ENCODE results near the gene KRT24. TPM values are rescaled to one million over a fixed set of nuclear protein-coding genes. Genes with fewer than 3 reads are reported as not detected.

KRT24 gene
- total RNA-seq, 1 experiment from 2014 or later = not detected

- no TSS peak for BruUV-seq (replicated peaks)
- Histone ChIP-seq H3K9me3 (ENCODE audit: control insufficient read depth, insufficient read depth, low read depth, low read length) (no peaks in the 10 kb centered on the region), H3K27me3 (ENCODE audit: control insufficient read depth, insufficient read depth, low read length) (peaks cover 11% of the 10 kb centered on the region), H3K4me3 (ENCODE audit: low read depth in 2 of 2, low read length in 2 of 2) (no peak overlapping the region), H3K27ac (ENCODE audit: low read length) (no peak overlapping the region), H3K36me3 (ENCODE audit: control insufficient read depth, insufficient read depth, low read length) (no peaks in the 10 kb centered on the region), H3K4me1 (ENCODE audit: control insufficient read depth, insufficient read depth, low read length) (0 out of 2 replicates have a peak, but pooled peaks cover 3% of the 10 kb centered on the region)
- in situ Hi-C loops (cut with HindIII; ENCODE audit: low pct_unique_long_range_greater_than_20kb, low sequenced_read_pairs) = no loop called here
- POLR2A ChIA-PET = interaction anchor here (0.7 kb wide), 1 partner anchor 11 kb away, joined by 3 read pairs; no protein-coding TSS in a partner anchor
- intact Hi-C loops (cut with micrococcal nuclease; ENCODE audit: unreplicated experiment) = no loop called here
- CTCF ChIA-PET = no interaction called here
- TF ChIP-seq SIN3A (IDR thresholded peaks at IDR 0.05; ENCODE audit: borderline replicate concordance, insufficient read depth, low read depth, low read length) (no peak), TCF7L2 (IDR thresholded peaks at IDR 0.05; ENCODE audit: low read depth, low read length) (no peak), REST (IDR thresholded peaks at IDR 0.05; ENCODE audit: insufficient read depth in 1 of 2, low read depth in 2 of 2, low read length in 1 of 2) (no peak), POLR2AphosphoS5 (IDR thresholded peaks at IDR 0.05; ENCODE audit: low read depth, low read length) (no peak), CTCF (IDR thresholded peaks at IDR 0.05) (no peak)
- ATAC-seq (no peak), DNase-seq (ENCODE audit: low read depth, low spot score) (no peak)
These were observed 43.6 kb downstream of the KRT24 start for GRCh38 chr17:40659911-40660310.

GRCh38 chr17:40658396-40658795 is 45.2 kb downstream of the KRT24 start:
- intact Hi-C loops (cut with micrococcal nuclease; ENCODE audit: unreplicated experiment) = no loop called here
- no peak for ATAC-seq
- in situ Hi-C loops (cut with HindIII; ENCODE audit: low pct_unique_long_range_greater_than_20kb, low sequenced_read_pairs) = no loop called here
- no peak for DNase-seq (ENCODE audit: low read depth, low spot score)
- TF ChIP-seq POLR2AphosphoS5 (IDR thresholded peaks at IDR 0.05; ENCODE audit: low read depth, low read length) (no peak), SIN3A (IDR thresholded peaks at IDR 0.05; ENCODE audit: borderline replicate concordance, insufficient read depth, low read depth, low read length) (no peak), TCF7L2 (IDR thresholded peaks at IDR 0.05; ENCODE audit: low read depth, low read length) (no peak), CTCF (IDR thresholded peaks at IDR 0.05) (no peak), REST (IDR thresholded peaks at IDR 0.05; ENCODE audit: insufficient read depth in 1 of 2, low read depth in 2 of 2, low read length in 1 of 2) (no peak)
- H3K27me3 ChIP-seq (ENCODE audit: control insufficient read depth, insufficient read depth, low read length) = no peaks in the 10 kb centered on the region
- no peaks in the 10 kb centered on the region for H3K36me3 ChIP-seq (ENCODE audit: control insufficient read depth, insufficient read depth, low read length)
- no peak overlapping the region for H3K4me3 ChIP-seq (ENCODE audit: low read depth in 2 of 2, low read length in 2 of 2)
- no peaks in the 10 kb centered on the region for H3K9me3 ChIP-seq (ENCODE audit: control insufficient read depth, insufficient read depth, low read depth, low read length)
- ChIA-PET CTCF (no interaction called here), POLR2A (no interaction called here)
- H3K27ac ChIP-seq (ENCODE audit: low read length) = no peak overlapping the region
- no peaks in the 10 kb centered on the region for H3K4me1 ChIP-seq (ENCODE audit: control insufficient read depth, insufficient read depth, low read length)
- no TSS peak for BruUV-seq (replicated peaks)

Measured in Panc1 (cell line).